Left hindlimb (tissue), 1 donor: ENCODE measurements around the gene RNF141.

Experiments used
- DNase-seq: peaks from one replicate; pipeline ENCODE4 v3.0.0-alpha.2; 2018

The RNF141 gene

GRCh38 chr11:10519630-10520029, 21.4 kb downstream of the RNF141 start:
- no peak for DNase-seq

- DNase-seq, result no peak
Observed at GRCh38 chr11:10518891-10519290, 22.1 kb downstream of the RNF141 start.

- no peak for DNase-seq
Observed at GRCh38 chr11:10518123-10518522, 22.9 kb downstream of the RNF141 start.

GRCh38 chr11:10515418-10515817, 25.6 kb downstream of the RNF141 start:
- no peak for DNase-seq

GRCh38 chr11:10514709-10515108, 26.3 kb downstream of the RNF141 start:
- no peak for DNase-seq

- DNase-seq, result no peak
Observed at GRCh38 chr11:10514202-10514601, 26.8 kb downstream of the RNF141 start.

GRCh38 chr11:10511181-10511621, 29.8 kb downstream of the RNF141 start:
- no peak for DNase-seq

GRCh38 chr11:10506008-10506370, 35.0 kb downstream of the RNF141 start:
- no peak for DNase-seq

- DNase-seq, result no peak
Observed at GRCh38 chr11:10505278-10506007, 35.5 kb downstream of the RNF141 start.

- no peak for DNase-seq
Observed at GRCh38 chr11:10504490-10504889, 36.5 kb downstream of the RNF141 start.

- DNase-seq, result no peak
Observed at GRCh38 chr11:10503777-10504480, 37.1 kb downstream of the RNF141 start.

- no peak for DNase-seq
Observed at GRCh38 chr11:10503221-10503620, 37.8 kb downstream of the RNF141 start.

- no peak for DNase-seq
Observed at GRCh38 chr11:10502770-10503169, 38.2 kb downstream of the RNF141 start.

- no peak for DNase-seq
Observed at GRCh38 chr11:10502065-10502680, 38.8 kb downstream of the RNF141 start.

GRCh38 chr11:10500757-10501684, 40.0 kb downstream of the RNF141 start:
- no peak for DNase-seq

- no peak for DNase-seq
Observed at GRCh38 chr11:10499874-10500601, 40.9 kb downstream of the RNF141 start.

- no peak for DNase-seq
Observed at GRCh38 chr11:10499452-10499851, 41.5 kb downstream of the RNF141 start.

GRCh38 chr11:10498426-10499250, 42.3 kb downstream of the RNF141 start:
- no peak for DNase-seq

GRCh38 chr11:10498022-10498400, 43.0 kb downstream of the RNF141 start:
- no peak for DNase-seq

GRCh38 chr11:10497371-10498021, 43.5 kb downstream of the RNF141 start:
- DNase-seq, result no peak
